HepG2 (cell line): ENCODE results near the gene STX4. TPM values are rescaled to one million over a fixed set of nuclear protein-coding genes. Genes with fewer than 3 reads are reported as not detected.
A peak's percentile ranks its signal among the peaks of the same experiment; 100 is the strongest.

Source experiments
- CBX5 ChIP-seq: sonication (generic); formaldehyde crosslinking; IDR thresholded peaks from 2 replicates; pipeline ENCODE4 v1.4.0; 2020; ENCODE audit warnings: missing genetic modification reagents, borderline replicate concordance
- ELF4 ChIP-seq: sonication (generic); formaldehyde crosslinking; IDR thresholded peaks from 2 replicates; pipeline ENCODE4 v1.5.0; 2020; ENCODE audit warnings: missing genetic modification reagents, mild to moderate bottlenecking, moderate library complexity, borderline replicate concordance
- HNF4A ChIP-seq: sonication (generic); formaldehyde crosslinking; IDR thresholded peaks from 2 replicates; pipeline ENCODE4 v1.4.0; 2020; ENCODE audit warnings: missing genetic modification reagents
- KLF15 ChIP-seq: sonication (generic); formaldehyde crosslinking; IDR thresholded peaks from 2 replicates; pipeline ENCODE4 v1.8.1; 2023; ENCODE audit warnings: borderline replicate concordance, mild to moderate bottlenecking, inconsistent platforms, missing genetic modification reagents, mixed read lengths
- MTF2 ChIP-seq: sonication (generic); formaldehyde crosslinking; IDR thresholded peaks from 2 replicates; pipeline ENCODE4 v1.5.0; 2020; ENCODE audit warnings: missing genetic modification reagents, borderline replicate concordance
- MYPOP ChIP-seq: sonication (generic); formaldehyde crosslinking; IDR thresholded peaks from 2 replicates; pipeline ENCODE4 v1.8.1; 2023; ENCODE audit warnings: mild to moderate bottlenecking, moderate library complexity, missing genetic modification reagents
- NRL ChIP-seq: sonication (generic); formaldehyde crosslinking; IDR thresholded peaks from 2 replicates; pipeline ENCODE4 v1.5.0; 2020; ENCODE audit warnings: missing genetic modification reagents, mild to moderate bottlenecking, moderate library complexity, borderline replicate concordance
- PCBP2 ChIP-seq: fragments of 200-400 bp; formaldehyde crosslinking; optimal IDR thresholded peaks from 2 replicates; pipeline ENCODE3; 2018; ENCODE audit warnings: low read length, low read depth; ENCODE audit not compliant: poor library complexity, severe bottlenecking
- RARG ChIP-seq: sonication (generic); formaldehyde crosslinking; IDR thresholded peaks from 2 replicates; pipeline ENCODE4 v1.4.0; 2020; ENCODE audit warnings: low read depth, mild to moderate bottlenecking, missing genetic modification reagents
- SPEN ChIP-seq: sonication (generic); formaldehyde crosslinking; IDR thresholded peaks from 2 replicates; pipeline ENCODE4 v1.5.1; 2020; ENCODE audit warnings: low read depth, mild to moderate bottlenecking, missing genetic modification reagents
- WIZ ChIP-seq: sonication (generic); formaldehyde crosslinking; IDR thresholded peaks from 2 replicates; pipeline ENCODE4 v1.5.1; 2020; ENCODE audit warnings: mild to moderate bottlenecking, missing genetic modification reagents
- XBP1 ChIP-seq: sonication (generic); formaldehyde crosslinking; IDR thresholded peaks from 2 replicates; pipeline ENCODE4 v1.5.0; 2020; ENCODE audit warnings: missing genetic modification reagents
- ZNF318 ChIP-seq: sonication (generic); formaldehyde crosslinking; IDR thresholded peaks from 2 replicates; pipeline ENCODE4 v1.4.0; 2020; ENCODE audit warnings: mild to moderate bottlenecking, missing genetic modification reagents
- ZNF431 ChIP-seq: sonication (generic); formaldehyde crosslinking; IDR thresholded peaks from 2 replicates; pipeline ENCODE4 v1.9.0; 2022; ENCODE audit warnings: missing genetic modification reagents, low read depth, mild to moderate bottlenecking, borderline replicate concordance
- ZNF510 ChIP-seq: sonication (generic); formaldehyde crosslinking; IDR thresholded peaks from 2 replicates; pipeline ENCODE4 v1.4.0; 2020; ENCODE audit warnings: low read depth, mild to moderate bottlenecking, missing genetic modification reagents
- ZNF576 ChIP-seq: sonication (generic); formaldehyde crosslinking; IDR thresholded peaks from 2 replicates; pipeline ENCODE4 v1.4.0; 2020; ENCODE audit warnings: mild to moderate bottlenecking, missing genetic modification reagents
- ZNF644 ChIP-seq: IDR thresholded peaks from 2 replicates; pipeline ENCODE4 v1.6.1; 2016; ENCODE audit warnings: low read depth
- ZNF678 ChIP-seq: sonication (generic); formaldehyde crosslinking; IDR thresholded peaks from 2 replicates; pipeline ENCODE4 v1.4.0; 2020; ENCODE audit warnings: mild to moderate bottlenecking, missing genetic modification reagents
- ZSCAN12 ChIP-seq: sonication (generic); formaldehyde crosslinking; IDR thresholded peaks from 2 replicates; pipeline ENCODE4 v1.9.0; 2021; ENCODE audit warnings: mild to moderate bottlenecking, missing genetic modification reagents
- polyA plus RNA-seq, 8 experiments: library from polyadenylated mRNA; depleted of rRNA in 3 of 8; stranded (reverse) in 7 of 8; unstranded in 1 of 8; fragments of >200 nt; fragmentation: Illumina TruSeq in 4 of 8; extraction: Trizol in 4 of 8; gene quantifications; 2 replicates each; pipeline versions ENCODE4 v1.2.1 to v1.2.3, GENCODE V29; 2011 to 2016; ENCODE audit warnings: low read depth in 4 of 8, missing spikeins in 1 of 8, mixed read lengths in 1 of 8; ENCODE audit not compliant: insufficient read depth in 1 of 8
- total RNA-seq, 5 experiments: library from RNA; depleted of rRNA; stranded (reverse); fragments of >200 nt; fragmentation: Illumina TruSeq; extraction: Trizol; gene quantifications; 2 replicates each; pipeline ENCODE4 v1.2.3, GENCODE V29; 2016; ENCODE audit warnings: low read depth in 1 of 5

Gene STX4
- total and polyA plus RNA-seq, 2 of the 13 experiments (the other 11 are each of a cell fraction or from before 2014, with no cell fraction given) = 29.2 to 34.6 TPM

- 0 out of 2 replicates have a peak, but pooled peaks have one; percentile 36 for TF ChIP-seq SPEN
- no peak for TF ChIP-seq CBX5 (CRISPR knock-in tag)
- TF ChIP-seq ZSCAN12 (CRISPR knock-in tag) = 0 out of 2 replicates have a peak, but pooled peaks have one; percentile 35
- TF ChIP-seq MYPOP (CRISPR knock-in tag) = peak; percentile 54; the same call in 1 of the 2 replicates
- TF ChIP-seq ZNF510 (CRISPR knock-in tag) = no peak
- 0 out of 2 replicates have a peak, but pooled peaks have one; percentile 24 for TF ChIP-seq ZNF644 (CRISPR knock-in tag)
- TF ChIP-seq XBP1 (CRISPR knock-in tag) = no peak
- no peak for TF ChIP-seq ELF4
- peak; percentile 82 for TF ChIP-seq HNF4A (CRISPR knock-in tag)
- no peak for TF ChIP-seq MTF2
- TF ChIP-seq WIZ (CRISPR knock-in tag) = no peak
- no peak for TF ChIP-seq RARG
- no peak for TF ChIP-seq KLF15 (CRISPR knock-in tag)
- TF ChIP-seq PCBP2 = no peak
- 0 out of 2 replicates have a peak, but pooled peaks have one; percentile 18 for TF ChIP-seq ZNF431 (CRISPR knock-in tag)
- TF ChIP-seq ZNF576 (CRISPR knock-in tag) = peak; percentile 25; the same call in 1 of the 2 replicates
- no peak; the same call in 1 of the 2 replicates for TF ChIP-seq ZNF318 (CRISPR knock-in tag)
- TF ChIP-seq NRL (CRISPR knock-in tag) = peak; percentile 85
- no peak for TF ChIP-seq ZNF678 (CRISPR knock-in tag)
Observed at GRCh38 chr16:31033709-31034492, 543 bp downstream of the STX4 start (continued).
